ENCODE data around the gene RAB7B.

The RAB7B gene

DNA sequence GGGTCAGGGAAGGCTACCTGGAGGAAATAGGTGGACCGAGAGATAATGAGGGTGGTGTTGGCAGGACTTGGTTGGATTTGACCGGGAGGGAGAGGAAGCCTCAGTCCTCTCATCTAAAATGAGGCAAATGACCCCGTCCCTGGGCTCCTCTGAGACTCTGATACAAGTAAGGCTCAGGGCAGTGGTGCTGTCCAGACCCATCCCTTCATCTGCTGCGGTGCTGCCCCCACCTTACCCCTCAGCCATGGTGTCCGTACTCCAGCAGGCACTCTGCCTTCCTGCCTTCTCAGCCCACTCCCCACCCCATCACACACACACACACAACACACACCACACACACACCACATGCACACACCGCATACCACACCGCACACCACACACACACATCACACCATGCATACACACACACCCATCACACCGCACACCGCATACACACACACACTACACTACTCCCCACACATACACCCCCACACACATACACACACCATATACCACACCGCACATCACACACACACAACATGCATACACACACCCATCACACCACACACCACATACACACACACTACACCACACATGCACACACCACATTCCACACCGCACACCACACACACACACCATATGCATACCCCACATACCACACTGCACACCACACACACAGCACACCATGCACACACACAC, 30.6 kb downstream of the RAB7B start:
- no peak for DNase-seq

DNA sequence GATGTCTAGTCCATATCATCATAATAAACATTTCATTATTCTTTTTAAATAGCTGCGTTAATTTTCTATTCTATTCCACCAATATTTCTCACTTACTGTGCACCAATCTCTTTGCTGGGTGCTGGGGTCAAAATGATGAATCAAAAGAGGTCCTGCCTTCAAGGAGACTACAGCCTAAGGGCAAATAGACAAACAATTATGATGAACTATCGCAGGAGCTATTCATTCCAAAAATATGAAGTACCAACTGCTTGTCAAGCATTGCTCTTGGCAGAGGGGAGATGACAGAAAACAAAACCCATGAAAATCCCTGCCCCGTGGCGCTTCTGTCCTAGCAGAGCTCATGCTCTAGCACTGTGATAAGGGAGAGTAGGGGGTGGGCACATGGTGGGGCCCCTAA, 31.1 kb downstream of the RAB7B start:
- no peak for DNase-seq

DNA sequence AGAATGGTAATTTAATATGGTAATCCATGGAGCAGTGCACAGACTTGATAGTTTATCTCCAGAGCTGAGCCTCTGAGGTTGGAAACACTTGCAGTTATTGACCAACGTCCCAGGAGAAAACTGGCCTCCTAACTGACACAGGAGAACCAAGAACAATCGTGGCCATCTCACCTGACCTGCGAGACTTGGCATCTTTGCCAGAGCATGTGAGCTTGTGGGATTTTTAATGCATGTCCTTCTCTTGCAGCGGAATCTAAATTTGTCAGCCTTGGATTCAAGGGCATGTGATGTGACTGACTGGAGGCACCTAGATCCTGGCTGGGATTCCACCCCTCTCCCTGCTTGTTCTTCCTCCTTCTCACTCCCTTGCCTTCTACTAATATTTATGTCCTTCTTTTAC, 32.1 kb downstream of the RAB7B start:
- no peak for DNase-seq

DNA sequence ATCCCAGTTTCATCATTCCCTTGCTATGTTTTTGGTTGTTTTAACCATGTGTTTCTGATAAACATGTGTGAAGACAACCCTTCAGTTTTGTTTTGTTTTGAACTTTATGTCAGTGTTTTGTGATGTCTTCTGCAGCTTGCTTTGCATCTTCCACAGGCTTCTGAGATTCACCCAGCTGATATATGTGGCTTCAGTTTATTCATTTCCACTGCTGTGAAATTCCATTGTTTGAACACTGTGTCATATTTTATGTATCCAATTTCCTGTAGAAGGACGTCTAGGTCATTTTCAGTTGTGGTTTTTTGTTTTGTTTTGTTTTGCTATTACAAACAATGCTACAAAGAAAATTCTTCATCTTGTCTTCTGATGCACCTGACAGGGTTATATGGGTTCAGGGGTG, 32.7 kb downstream of the RAB7B start:
- no peak for DNase-seq

DNA sequence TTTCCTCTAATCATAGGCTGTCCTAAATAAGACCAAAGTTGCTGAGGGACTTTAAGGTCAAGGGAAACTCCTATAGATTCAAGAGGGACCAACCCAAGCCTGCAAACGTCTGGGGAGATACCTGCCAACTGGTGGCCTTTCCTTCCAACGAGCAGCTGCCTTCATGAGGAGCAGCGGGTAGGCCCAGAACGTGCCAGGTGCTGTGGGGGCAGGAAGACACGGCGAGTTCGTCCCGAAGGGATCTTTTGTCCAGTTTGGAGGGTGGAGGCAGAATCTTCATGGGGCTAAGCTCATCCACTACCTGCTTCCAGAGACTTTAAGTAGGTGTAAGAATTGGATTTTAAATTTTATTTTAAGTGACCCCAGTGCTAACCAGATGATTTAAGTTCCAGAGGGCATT, 34.0 kb downstream of the RAB7B start:
- DNase-seq, result no peak

DNA sequence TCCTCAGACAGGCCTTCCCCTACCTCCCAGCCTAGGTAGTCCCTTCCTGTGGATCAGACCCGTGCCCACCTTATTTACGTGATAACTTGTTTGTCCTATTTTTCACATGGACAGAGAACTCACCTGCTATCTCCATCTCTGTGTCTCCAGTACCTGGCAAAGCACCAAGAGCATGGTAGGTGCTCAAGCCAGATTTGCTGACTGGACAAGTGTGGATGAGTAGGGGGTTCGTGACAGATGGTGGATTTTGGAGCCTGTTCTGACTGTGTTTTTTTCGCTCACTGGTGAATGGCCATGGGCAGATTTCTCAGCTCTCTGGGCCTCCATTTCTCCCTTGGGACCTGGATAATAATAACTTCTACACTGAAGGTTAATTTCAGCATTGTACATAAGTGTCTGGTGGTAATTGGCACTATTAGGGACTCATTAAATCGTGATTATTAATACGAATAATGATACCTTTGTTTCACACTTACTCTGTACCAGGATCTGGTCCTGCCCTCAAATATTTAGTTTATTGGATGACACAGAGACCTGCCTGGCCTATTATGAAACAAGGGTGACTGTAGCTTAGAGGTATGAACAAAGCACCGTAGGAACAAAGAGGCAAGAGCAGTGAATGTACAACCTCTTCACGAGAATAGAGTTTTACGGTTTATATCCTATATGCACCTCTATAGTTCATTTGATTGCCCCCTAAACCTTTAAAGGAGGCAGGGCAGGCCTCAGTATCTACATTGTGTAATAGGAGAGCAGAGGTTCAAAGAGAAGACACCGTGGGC, 35.5 kb downstream of the RAB7B start:
- no peak for DNase-seq

DNA sequence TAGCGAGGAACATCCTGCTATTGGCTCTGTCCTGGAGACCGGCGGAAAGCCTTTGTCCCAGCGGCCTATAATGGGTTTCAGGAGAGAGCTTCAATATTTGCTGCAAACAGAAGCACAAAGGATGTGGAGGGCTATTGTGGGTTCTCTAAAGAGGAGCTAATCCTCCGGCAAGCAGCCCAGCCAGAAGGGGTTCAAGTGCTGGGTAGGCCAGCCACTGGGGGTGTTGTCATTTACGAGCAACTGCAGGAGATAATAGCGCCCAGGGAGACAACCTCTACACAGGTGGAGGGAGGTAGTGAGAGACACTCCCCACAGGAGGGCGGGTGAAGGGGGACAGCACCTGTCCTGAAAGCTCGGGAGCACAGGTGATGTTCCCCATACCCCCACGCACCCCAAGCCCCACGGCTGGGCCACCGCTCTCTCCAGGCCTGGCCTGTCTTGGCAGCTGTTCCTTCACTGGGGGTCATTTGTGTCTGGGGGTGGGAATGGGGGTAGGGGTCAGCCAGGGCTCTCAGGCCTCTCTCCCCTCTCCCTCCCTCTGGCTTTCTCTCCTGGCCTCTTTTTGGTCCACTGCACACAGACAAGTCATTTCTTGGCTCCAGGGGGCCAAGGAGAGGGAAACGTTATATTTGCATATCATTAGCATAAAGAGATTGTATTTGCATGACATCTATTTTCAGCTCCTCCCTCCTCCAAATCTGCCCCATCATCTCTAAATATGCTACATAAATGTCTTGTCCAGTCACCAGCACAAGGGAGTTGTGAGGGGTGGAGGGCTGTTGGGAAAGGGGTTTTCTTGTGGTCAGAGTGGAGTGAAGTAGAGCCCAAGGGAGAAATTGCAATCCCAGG, 37.9 kb downstream of the RAB7B start:
- DNase-seq, result no peak

DNA sequence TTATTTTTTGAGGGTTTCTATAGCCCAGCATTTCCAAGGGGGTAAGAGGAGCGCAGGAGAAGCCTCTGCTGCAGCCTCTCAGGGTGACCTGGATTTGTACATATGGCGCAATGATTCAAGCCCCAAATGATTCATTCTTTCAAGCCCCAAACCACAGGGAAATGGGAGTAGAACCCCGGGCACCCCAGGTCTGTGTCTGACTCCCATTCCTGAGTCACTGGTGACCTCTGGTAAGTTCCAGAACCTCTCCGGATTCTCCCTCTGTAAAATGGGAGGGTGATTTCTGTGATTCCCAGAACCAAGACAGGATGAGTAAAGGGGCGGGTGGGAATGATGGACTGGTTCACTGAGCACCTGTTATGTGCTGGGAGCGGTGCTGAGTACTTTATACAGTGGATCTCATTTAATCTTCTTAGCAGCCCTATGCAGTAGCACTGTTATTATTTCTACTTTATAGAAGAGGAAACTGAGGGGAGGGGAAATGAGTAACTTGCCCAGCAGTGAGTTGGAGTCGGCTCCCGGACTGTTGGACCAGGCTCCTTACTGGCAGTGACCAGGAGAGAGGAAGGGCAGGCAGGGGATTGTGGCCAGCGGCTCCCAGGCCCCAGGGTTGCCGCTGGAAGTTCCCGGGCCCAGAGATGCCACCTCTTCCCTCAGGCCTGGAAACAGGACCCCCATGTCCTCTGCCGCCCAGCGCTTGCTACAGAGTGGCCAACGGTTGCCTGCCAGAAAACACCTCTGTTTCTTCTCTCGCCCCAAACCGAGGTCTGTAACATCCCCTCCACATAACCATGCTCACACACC, 39.6 kb downstream of the RAB7B start:
- no peak for DNase-seq

DNA sequence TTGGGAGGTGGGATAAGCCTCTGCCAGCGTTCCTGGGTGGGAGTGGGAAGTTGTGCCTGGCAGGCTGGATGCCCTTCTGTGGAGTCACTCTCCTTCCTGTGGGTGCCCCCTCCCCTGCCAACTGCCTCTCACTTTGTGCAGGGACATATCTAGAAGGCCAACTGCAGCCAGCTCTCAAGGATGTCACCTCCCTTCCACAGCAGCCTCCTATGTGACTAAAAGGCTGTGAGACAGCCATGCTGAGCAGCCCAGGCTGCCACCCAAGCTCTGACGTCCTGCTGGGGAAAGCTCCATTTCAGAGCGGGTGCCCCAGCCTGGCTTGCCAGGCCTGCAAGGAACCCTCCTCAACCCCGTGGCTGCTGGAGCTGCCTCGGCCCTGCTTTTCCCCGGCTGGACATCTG, 40.4 kb downstream of the RAB7B start:
- no peak for DNase-seq

DNA sequence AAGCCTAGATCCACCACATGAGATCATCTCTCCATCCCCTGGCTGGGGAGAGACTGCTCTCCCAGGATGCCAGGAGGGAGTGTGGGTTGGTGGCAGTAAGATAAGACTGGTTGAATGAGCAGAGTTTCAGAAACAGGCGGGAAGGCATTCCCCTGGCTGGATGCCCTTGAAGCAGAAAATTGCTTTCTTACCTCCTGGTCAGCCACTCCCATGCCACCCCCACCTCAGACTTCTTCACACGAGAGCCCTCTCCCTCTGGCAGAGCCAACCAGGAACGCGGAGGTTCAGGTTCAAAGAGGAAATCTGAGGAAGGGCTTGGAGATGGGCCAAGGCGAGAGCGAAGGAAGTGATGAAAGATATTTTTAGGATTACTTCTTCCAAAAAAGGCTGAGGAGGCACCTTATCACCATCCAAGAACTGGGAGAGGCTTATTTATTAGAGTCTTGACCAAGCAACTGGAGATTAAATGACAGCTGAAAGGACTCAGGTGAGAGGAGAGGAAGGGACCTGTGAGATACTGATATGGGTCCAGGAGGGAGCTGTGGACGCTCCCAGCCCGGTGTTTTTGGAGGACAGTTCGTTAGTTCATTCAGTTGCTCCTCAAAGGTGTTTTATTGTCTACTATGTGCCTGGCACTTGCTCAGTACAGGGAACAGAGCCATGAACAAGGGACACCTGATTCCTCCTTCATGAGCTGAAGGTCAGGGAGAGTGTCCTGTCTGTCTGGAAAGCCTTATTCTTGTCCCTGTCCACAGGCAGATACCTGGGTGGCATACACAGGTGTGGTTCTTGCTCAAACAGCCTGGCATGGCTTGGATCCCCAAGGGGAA, 41.0 kb downstream of the RAB7B start:
- no peak for DNase-seq

DNA sequence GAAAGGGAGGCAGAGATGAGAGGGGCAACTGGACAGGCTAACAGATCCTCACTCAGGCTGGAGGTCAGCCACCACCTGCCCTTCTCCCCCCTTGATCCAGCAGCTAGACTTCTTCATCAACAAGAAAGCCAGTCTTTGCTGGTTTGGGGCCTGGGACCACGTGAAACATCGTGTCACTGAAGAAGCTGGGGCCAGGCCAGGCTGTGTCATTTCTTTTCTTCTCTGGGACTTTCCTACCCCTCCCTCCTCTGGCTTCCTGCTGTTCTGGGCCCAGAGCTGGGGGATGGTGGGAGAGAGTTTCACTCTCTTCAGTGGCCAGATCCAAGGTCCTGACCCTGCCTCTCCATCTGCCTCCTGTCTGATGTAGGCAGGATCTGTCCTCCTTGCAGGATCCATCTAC, 41.8 kb downstream of the RAB7B start:
- no peak for DNase-seq

DNA sequence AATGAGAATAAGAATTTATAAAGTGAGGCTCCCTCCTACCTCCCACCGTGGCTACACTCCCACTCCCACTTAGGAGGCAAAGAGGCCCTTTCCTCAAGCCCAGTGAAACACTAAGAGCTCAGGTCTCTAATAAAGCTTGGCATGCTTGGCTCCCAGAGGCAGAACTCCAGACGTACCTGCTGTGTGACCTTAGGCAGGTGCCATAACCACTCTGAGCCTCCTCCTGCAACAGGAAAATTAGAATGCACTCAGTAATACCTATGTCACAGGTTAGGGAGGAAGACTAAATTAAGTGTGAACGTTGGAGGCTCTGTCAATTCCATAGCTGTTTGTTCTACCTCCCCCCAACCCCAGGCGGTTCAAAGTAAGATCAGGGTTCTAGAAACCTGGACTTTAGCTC, 43.4 kb downstream of the RAB7B start:
- DNase-seq, result no peak

DNA sequence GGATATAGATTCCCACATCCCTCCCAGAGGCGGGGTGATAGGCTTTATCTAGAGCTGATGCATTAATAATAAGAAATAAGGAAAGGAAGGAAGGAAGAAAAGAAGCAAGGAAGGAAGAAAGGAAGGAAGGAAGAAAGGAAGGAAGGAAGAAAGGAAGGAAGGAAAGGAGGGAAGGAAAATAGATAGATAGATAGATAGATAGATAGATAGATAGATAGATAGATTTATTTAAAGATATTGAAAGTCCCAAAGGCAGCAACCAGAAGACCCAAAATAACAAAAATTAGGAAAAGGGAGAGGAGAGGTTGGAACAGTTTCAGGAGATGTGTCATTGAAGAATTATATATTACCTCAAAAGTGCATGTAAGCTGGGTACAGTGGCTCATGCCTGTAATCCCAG, 47.7 kb downstream of the RAB7B start:
- no peak for DNase-seq

DNA sequence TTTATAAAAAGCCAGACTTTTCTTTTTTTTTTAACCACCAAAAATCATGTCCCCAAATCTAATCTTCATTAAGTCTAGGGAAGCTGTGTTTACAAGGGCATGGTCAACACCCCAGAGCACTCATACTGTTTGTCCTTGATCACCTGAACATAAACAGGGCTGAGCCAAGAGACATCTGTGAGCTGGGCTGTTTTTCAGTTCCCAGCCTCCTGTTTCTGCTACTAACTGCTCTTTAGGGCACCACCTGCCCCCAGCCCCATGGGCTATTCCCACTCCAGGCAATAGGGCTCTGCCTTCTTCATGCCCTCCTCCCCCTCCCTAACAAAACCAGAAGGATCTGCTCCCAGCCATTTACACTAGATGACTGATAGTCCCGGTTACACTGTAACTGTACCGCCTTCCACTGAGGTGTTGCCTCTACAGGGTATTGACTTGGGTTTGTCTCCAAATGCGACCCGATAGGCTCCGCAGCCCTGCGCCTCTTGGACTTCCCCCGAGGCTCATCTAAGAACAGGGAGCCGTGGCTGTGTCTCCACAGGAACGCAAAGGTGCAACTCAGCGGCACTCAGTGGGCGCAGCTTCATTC, 48.3 kb downstream of the RAB7B start:
- no peak for DNase-seq

DNA sequence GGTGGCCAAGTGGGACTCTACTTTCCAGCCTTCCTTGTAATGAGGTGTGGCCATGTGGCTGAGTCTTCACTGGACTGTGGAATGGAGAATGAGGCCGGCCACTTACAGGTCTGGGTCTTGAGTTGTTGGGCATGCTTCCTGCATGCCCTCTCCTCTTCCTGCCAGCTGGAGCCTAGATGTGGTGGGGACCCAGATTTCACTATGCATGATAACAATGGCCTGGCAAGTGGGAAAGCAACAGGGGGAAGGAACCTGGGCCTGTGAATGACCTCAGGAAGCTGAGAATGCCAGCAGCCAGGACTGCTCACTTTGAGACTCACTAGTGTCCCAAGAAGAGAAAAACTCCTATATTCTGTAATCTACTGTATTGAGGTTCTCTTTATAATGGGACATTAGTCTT, 51.4 kb downstream of the RAB7B start:
- no peak for DNase-seq

DNA sequence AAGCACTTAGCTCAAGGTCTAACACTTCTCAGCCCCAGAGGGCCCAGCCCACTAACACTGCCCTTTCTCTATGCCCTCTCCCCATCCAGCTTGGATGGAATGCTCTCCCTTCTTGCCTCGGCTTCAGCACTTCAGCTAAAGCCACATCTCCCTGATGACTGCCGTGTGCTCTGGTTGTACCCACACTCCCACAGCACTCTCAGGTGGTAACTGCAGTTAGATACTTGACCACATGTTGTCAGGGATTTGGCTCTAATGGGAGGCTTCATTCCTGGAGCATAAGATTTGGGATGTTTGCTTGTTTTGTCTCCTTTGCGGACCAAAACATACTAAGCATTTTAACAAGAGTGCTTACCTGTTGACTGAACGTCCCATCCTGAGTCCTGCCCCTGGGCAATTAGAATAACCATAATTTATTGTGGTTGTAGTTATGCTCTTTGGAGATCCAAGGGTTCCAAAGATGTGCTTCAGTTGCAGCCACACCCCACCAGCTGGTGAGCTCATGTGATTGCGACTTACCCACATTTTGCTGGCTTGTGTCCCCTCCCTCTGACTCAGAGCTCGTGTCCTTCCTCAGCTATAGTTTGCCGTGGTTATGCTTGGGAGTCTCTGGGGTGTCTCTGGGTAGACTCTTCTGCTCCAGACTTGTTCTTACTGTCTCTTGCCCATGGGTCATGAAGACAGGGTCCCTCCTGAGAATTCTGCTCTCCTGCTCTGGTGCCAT, 52.2 kb downstream of the RAB7B start:
- no peak for DNase-seq

DNA sequence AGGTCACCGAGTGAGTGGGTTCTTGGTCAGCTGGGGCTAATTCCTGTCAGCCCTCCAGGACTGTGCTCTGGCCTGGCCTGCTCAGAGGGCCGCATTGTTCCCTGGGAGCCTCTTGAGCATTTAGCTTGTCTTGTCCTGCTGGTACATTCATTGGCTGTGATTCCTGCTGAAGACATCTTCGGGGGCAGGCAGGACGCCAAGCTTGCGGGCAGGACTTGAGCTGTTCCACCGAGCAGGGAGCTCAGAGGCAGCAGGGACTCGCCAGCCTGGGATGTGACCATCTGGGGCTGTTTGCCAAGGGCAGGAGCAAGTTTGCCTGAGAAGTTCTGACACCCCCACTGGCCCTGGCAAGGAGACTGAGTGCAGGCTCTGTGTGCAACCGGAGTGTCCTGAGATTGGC, 52.9 kb downstream of the RAB7B start:
- no peak for DNase-seq

DNA sequence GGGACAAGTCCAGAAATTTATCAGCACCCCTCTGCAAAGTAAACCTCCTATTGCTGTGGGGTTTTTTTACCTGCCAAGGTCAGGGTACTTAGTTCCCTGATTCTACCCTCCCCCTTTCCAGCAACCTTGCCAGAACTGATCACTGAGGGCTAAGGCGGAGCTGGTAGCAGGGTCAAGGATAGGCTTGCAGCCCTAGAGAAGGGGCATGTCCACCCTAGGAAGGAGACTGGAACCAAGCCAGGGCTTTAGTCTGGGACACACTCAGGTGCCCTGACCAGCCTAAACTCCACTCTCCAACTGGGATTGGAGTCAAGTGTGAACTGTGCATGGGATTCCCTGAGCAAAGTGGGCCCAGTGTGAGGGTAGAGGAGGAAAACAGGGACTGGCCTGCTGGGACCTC, 53.4 kb downstream of the RAB7B start:
- DNase-seq, result no peak

DNA sequence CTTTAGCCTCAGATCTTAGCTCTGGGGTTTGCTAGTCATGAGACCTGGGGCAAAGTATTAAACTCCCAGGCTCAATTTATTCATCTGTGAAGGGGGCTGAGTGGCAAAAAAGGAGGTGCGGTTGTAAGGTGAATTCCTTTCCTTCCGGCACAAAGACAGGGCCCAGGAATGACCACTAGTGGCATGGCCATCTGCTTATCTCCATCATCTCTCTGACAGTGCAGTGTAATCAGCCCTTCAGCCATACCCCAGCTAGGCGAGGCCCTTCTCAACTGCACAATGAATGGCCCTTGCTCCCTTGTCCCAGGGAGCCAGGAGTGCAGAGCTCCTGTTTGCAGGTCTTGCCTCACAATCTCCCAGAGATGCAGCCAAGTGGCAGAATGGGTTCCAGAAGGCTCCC, 54.3 kb downstream of the RAB7B start:
- no peak for DNase-seq

DNA sequence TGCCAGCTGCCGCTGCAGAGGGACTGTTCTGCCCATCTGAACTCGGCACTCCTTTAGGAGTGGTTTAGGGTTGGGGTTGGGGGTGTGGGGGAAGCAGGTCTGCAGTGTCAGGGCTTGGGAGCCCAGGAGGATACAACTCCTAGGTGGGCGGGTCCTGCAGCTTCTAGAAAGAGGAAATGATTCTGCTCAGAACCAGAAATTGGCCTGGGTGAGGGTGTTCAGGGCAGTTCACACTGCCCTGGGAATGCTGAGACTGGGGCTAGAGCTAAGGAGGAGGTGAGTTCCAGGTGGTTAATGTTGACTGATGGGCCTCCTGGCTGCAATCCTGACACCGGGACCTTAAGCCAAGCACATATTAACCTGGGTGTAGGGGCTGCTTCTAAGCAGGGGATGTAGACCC, 55.2 kb downstream of the RAB7B start:
- no peak for DNase-seq

DNA sequence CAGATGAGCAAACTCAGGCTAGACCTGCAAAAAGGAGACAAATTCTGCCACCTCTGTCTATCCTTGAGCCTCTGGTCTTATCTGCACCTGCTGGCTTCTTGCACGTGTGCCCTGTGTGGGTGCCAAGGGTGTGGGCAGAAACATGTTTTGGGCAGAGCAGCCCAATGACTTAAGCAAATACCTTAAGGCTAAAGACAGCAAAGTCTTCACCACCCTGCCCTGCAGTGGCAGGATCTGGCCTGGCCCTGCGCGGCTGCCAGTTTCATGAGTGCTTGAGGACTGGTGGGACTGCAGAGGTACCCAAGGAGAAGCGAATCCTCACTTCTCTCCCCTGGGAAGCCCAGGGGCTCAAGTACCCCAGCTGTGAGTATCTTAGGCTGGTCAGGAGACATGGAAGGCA, 56.2 kb downstream of the RAB7B start:
- no peak for DNase-seq
